Measurements from ENCODE around the gene PCDHB14.
"Not testable (repeated sequence)": the region's sequence is repeated elsewhere in the genome, so short reads cannot be mapped to it uniquely, and the experiment has no call there.

The PCDHB14 gene

DNA sequence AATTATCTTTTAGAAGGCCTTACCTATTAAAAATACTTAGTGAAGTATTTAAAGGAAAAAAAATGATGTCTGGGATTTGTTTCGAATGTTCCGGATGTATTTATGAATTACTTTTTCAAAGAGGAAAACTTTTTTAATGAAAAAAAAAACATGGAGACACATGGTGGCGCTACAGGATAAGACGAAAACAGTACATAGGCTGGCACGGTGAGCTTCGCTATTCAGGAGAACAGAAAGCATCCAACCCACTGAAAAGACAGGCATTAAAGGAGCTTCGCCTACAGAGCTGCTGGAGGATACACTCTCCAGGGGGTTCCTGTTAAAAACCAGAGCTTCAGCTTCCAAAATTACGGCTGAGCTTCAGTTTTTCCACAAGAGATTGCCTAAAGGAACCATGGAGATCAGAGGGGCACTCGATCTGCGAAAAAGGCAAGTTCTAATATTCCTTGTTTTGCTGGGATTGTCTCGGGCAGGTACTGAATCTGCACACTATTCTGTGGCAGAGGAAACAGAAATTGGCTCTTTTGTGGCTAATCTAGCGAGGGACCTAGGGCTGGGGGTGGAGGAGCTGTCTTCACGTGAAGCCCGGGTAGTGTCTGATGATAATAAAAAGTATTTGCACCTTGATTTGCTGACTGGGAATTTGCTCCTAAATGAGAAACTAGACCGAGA is at the start of gene PCDHB14:
Gene PCDHB14, plus strand, starts transcription at position 232 of the 672 bp plus-strand sequence. Its CDS starts 163 bp downstream, at position 395.
- CTCF ChIA-PET, result interaction anchor here (0.6 to 2.9 kb wide), 26 partner anchors 11 to 1043 kb away, joined by 3 to 12 read pairs (median 4); partner anchors contain the start of genes PCDHB10, PCDHB11, PCDHGA2 and PCDHGB3
- H3K27ac ChIP-seq, result no peak within 1 kb of the TSS
- TF ChIP-seq, protein P1, sequence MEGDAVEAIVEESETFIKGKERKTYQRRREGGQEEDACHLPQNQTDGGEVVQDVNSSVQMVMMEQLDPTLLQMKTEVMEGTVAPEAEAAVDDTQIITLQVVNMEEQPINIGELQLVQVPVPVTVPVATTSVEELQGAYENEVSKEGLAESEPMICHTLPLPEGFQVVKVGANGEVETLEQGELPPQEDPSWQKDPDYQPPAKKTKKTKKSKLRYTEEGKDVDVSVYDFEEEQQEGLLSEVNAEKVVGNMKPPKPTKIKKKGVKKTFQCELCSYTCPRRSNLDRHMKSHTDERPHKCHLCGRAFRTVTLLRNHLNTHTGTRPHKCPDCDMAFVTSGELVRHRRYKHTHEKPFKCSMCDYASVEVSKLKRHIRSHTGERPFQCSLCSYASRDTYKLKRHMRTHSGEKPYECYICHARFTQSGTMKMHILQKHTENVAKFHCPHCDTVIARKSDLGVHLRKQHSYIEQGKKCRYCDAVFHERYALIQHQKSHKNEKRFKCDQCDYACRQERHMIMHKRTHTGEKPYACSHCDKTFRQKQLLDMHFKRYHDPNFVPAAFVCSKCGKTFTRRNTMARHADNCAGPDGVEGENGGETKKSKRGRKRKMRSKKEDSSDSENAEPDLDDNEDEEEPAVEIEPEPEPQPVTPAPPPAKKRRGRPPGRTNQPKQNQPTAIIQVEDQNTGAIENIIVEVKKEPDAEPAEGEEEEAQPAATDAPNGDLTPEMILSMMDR (conservative IDR thresholded peaks at IDR 0.05; ENCODE audit: low read depth), result peak; percentile 57; the same call in 1 of the 2 replicates
- POLR2A ChIA-PET (ENCODE audit: low non-redundant PET), result no interaction called here
- DNase-seq (ENCODE audit: low spot score), result peak; percentile 60

DNA sequence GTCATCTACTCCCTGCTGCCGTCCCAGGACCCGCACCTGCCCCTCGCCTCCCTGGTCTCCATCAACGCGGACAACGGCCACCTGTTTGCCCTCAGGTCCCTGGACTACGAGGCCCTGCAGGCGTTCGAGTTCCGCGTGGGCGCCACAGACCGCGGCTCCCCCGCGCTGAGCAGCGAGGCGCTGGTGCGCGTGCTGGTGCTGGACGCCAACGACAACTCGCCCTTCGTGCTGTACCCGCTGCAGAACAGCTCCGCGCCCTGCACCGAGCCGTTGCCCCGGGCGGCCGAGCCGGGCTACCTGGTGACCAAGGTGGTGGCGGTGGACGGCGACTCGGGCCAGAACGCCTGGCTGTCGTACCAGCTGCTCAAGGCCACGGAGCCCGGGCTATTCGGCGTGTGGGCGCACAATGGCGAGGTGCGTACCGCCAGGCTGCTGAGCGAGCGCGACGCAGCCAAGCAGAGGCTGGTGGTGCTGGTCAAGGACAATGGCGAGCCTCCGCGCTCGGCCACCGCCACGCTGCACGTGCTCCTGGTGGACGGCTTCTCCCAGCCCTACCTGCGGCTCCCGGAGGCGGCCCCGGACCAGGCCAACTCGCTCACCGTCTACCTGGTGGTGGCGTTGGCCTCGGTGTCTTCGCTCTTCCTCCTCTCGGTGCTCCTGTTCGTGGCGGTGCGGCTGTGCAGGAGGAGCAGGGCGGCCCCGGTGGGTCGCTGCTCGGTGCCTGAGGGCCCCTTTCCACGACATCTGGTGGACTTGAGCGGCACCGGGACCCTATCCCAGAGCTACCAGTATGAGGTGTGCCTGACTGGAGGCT is 48.6 kb upstream of the PCDHB14 start:
- POLR2A ChIA-PET (ENCODE audit: low non-redundant PET); CTCF ChIA-PET; H3K27ac ChIP-seq: not testable (repeated sequence)

DNA sequence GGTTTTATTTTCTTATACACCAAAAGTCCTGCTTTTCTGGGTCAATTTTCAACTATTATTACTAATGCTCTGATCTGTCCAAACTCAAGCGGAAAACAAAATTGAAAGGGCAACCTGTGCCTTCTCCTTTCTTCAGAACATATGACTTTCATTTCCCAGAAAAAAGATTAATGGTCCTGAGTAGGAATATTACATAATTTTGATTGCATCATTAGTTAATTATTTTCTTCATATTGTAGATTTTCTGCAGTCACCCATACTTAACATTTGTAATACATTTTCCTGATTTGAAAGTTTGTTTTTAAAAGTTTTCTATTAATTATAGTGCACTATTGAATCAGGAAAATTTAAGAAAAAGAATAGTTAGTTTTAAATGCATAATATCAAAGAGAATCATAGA is 47.2 kb upstream of the PCDHB14 start:
- CTCF ChIA-PET, result no interaction called here
- DNase-seq (ENCODE audit: low spot score), result no peak
- no peak overlapping the region for H3K27ac ChIP-seq
- POLR2A ChIA-PET (ENCODE audit: low non-redundant PET), result no interaction called here
- TF ChIP-seq, protein P1 (conservative IDR thresholded peaks at IDR 0.05; ENCODE audit: low read depth), result no peak

More for the DNA sequence above, 48.6 kb upstream of the PCDHB14 start:
- DNase-seq (ENCODE audit: low spot score), result not testable (repeated sequence)

DNA sequence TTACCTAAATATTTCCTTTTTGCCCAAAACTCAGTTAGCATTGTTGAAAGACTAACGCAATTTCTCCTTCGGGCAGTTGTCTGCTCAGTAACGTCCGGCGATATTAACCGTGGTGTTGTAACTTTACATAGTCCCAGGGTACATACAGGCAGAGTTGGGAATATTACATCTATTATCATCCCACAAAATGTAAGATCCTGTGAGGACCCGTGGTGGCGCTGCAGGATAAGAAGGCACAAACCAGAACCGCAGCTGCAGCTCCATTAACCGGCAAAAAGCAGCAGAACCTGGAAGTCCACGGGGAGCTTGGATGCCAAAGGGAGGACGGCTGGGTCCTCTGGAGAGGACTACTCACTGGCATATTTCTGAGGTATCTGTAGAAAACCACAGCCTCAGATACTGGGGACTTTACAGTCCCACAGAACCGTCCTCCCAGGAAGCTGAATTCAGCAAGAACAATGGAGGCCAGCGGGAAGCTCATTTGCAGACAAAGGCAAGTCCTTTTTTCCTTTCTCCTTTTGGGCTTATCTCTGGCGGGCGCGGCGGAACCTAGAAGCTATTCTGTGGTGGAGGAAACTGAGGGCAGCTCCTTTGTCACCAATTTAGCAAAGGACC is 45.5 kb upstream of the PCDHB14 start, which contains the start of gene PCDHB8:
Gene PCDHB8, plus strand, starts transcription at position 214 of the 615 bp plus-strand sequence. Its CDS starts 245 bp downstream, at position 459.
- H3K27ac ChIP-seq; DNase-seq (ENCODE audit: low spot score); POLR2A ChIA-PET (ENCODE audit: low non-redundant PET); CTCF ChIA-PET: not testable (repeated sequence)

DNA sequence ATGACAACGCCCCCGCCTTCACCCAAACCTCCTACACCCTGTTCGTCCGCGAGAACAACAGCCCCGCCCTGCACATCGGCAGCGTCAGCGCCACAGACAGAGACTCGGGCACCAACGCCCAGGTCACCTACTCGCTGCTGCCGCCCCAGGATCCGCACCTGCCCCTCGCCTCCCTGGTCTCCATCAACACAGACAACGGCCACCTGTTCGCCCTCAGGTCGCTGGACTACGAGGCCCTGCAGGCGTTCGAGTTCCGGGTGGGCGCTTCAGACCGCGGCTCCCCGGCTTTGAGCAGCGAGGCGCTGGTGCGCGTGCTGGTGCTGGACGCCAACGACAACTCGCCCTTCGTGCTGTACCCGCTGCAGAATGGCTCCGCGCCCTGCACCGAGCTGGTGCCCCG is 43.8 kb upstream of the PCDHB14 start:
- CTCF ChIA-PET; DNase-seq (ENCODE audit: low spot score); POLR2A ChIA-PET (ENCODE audit: low non-redundant PET); H3K27ac ChIP-seq: not testable (repeated sequence)

DNA sequence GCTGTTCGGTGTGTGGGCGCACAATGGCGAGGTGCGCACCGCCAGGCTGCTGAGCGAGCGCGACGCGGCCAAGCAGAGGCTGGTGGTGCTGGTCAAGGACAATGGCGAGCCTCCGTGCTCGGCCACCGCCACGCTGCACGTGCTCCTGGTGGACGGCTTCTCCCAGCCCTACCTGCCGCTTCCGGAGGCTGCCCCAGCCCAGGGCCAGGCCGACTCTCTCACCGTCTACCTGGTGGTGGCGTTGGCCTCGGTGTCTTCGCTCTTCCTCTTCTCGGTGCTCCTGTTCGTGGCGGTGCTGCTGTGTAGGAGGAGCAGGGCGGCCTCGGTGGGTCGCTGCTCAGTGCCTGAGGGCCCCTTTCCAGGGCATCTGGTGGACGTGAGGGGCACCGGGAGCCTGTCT is 43.3 kb upstream of the PCDHB14 start:
- CTCF ChIA-PET; POLR2A ChIA-PET (ENCODE audit: low non-redundant PET); DNase-seq (ENCODE audit: low spot score); H3K27ac ChIP-seq: not testable (repeated sequence)

DNA sequence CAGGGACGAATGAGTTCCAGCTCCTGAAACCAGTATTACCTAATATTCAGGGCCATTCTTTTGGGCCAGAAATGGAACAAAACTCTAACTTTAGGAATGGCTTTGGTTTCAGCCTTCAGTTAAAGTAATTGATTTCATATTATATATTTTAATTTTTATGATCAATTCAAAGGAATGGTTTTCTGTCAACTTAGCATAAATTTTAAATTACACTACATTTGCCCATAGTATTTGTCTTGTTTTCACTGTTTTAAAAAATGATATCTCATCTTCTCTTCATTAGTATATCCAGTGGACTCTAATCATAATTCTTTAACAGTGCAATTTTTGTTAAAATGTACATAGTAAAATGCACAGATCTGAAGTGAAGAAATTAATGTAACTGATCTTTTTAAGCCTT is 42.8 kb upstream of the PCDHB14 start:
- H3K27ac ChIP-seq, result no peak overlapping the region
- CTCF ChIA-PET, result interaction anchor here (0.5 kb wide), 1 partner anchor 65 kb away, joined by 3 read pairs; no protein-coding TSS in a partner anchor
- POLR2A ChIA-PET (ENCODE audit: low non-redundant PET), result no interaction called here
- TF ChIP-seq, protein P1 (conservative IDR thresholded peaks at IDR 0.05; ENCODE audit: low read depth), result no peak
- DNase-seq (ENCODE audit: low spot score), result no peak

DNA sequence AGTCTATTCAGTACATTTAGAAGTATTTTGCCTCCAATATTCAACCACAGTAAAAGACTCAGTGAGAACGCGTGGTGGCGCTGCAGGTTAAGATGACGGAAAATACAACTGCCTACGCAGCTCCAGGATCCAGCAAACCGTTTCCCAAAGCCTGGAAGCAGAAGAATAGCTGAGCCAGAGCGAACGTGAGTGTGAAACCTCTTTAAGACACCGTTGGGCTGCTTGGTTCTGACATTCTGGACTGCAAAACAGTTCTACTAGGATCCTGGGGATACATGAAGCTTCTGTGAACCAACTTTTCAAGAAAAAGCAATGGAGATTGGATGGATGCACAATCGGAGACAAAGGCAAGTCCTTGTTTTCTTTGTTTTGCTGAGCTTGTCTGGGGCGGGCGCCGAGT is 40.9 kb upstream of the PCDHB14 start, which contains the start of gene PCDHB16:
Gene PCDHB16, plus strand, starts transcription at position 140 of the 400 bp plus-strand sequence. Its CDS starts 173 bp downstream, at position 313.
- ChIA-PET CTCF (interaction anchor here (0.5 to 0.8 kb wide), 3 partner anchors 8 to 139 kb away, joined by 3 to 7 read pairs (median 4); partner anchors contain the start of gene TAF7), POLR2A (ENCODE audit: low non-redundant PET) (no interaction called here)
- no peak for DNase-seq (ENCODE audit: low spot score)
- TF ChIP-seq, protein P1 (conservative IDR thresholded peaks at IDR 0.05; ENCODE audit: low read depth), result peak; percentile 30
- no peak within 1 kb of the TSS for H3K27ac ChIP-seq

DNA sequence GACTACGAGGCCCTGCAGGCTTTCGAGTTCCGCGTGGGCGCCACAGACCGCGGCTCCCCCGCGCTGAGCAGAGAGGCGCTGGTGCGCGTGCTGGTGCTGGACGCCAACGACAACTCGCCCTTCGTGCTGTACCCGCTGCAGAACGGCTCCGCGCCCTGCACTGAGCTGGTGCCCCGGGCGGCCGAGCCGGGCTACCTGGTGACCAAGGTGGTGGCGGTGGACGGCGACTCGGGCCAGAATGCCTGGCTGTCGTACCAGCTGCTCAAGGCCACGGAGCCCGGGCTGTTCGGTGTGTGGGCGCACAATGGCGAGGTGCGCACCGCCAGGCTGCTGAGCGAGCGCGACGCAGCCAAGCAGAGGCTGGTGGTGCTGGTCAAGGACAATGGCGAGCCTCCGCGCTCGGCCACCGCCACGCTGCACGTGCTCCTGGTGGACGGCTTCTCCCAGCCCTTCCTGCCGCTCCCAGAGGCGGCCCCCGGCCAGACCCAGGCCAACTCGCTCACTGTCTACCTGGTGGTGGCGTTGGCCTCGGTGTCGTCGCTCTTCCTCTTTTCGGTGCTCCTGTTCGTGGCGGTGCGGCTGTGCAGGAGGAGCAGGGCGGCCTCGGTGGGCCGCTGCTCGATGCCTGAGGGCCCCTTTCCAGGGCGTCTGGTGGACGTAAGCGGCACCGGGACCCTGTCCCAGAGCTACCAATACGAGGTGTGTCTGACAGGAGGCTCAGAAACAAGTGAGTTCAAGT is 38.9 kb upstream of the PCDHB14 start:
- H3K27ac ChIP-seq; CTCF ChIA-PET; POLR2A ChIA-PET (ENCODE audit: low non-redundant PET); DNase-seq (ENCODE audit: low spot score): not testable (repeated sequence)

Data from RWPE1 (cell line).